ENCODE data around the gene UGT2B17.
"Not testable (repeated sequence)": the region's sequence is repeated elsewhere in the genome, so short reads cannot be mapped to it uniquely, and the experiment has no call there.

UGT2B17 gene

DNA sequence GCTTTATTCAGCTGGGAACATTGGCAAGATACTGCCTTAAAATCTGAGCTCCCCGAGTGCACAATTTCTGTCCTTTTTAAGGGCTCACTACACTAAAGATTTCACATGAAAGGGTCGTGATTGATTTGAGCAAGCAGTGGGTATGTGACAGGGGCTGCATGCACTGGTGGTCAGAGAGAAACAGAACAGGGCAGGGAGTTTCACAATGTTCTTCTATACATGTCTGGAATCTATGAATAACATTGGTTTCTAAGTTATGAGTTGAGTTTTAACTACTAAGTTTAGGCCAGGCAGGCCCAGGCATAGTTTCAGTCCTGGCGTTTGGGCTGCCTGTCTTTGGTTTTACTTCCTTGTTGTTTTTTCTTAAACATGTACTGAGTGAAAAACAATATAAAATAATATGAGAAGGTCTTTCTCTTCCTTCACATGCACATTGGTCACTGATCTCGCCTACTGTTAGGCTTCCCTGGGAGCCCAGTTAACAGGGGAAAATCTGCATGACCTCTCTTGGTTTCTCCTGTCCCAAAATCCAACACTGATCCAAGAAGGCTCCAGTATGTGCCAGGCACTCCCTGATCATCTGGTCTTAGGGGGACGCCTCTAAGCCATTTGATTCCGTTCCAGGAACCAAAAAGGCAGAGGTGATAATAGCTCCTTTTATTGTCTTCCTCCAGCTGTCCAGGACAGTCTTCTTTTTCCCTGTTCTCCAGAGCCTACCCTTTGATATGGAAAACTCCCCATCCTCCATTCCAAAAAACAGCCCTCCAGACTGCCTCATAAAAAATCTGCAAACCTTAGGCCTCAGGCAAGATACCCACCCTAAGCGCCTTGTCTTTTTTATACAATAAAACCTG, at the start of gene UGT2B17:
Gene UGT2B17, minus strand, starts transcription at position 51 of the 854 bp plus-strand sequence. CDS start 7,838 bp downstream, outside the sequence.
- no peak for DNase-seq (ENCODE audit: low spot score in 2 of 2)
- no peak within 1 kb of the TSS for H3K4me3 ChIP-seq
- no peaks in the 10 kb centered on the region for H3K27me3 ChIP-seq (ENCODE audit: low read depth)
- H3K9me3 ChIP-seq: no peaks in the 10 kb centered on the region
- H3K36me3 ChIP-seq (replicated peaks): no peaks in the 10 kb centered on the region
- H3K4me1 ChIP-seq: no peaks in the 10 kb centered on the region
- in situ Hi-C loops (cut with MboI; ENCODE audit: low sequenced_read_pairs): no loop called here

DNA sequence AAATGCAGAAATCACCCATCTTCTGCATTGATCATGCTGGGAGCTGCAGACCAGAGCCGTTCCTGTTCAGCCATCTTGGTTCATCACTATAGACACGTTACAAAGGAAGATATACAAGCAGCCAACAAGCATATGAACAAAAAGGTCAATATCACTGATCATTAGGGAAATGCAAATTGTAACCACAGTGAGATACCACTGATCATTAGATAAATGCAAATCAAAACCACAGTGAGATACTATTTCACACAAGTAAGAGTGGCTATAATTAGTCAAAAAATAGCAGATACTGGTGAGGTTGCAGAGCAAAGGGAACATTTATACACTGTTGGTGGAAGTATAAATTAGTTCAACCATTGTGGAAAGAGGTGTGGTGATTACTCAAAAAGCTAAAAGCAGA, 46.6 kb upstream of the UGT2B17 start:
- H3K9me3 ChIP-seq; H3K27me3 ChIP-seq (ENCODE audit: low read depth); DNase-seq (ENCODE audit: low spot score in 2 of 2); H3K36me3 ChIP-seq (replicated peaks); H3K4me1 ChIP-seq; H3K4me3 ChIP-seq; in situ Hi-C loops (cut with MboI; ENCODE audit: low sequenced_read_pairs): not testable (repeated sequence)

DNA sequence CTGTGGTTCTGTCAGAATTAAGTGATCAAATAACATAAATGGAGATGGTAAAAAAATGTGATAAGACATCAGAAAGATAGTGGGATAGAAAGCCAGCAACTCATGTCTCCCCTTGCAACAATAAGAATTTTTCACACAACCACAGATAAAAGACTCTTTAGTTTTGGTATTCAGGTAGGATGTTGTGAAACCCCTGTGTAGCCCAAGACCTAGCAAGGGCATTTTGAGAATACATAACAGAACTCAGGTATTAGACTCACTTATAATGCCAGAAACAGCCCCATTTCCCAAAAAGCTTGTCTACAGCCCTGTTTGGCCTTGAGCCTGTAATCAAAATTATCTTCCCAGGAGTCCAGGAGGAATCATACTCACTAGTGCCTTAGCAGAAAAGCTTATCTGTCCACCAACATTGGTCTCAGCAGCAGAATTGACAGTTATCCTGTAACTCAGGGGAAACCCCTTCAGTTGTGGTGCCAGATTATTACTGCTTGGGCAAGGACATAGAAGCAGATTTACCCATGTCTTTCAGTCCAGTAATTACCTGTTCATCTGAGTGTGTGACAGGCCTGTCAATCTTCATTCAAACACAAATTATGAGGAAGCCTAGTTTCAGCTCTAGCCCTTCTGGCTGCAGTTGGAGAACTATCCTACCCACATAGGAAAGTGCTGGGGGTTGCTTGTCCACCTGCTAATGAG, 41.0 kb upstream of the UGT2B17 start:
- no peaks in the 10 kb centered on the region for H3K9me3 ChIP-seq
- H3K27me3 ChIP-seq (ENCODE audit: low read depth): no peaks in the 10 kb centered on the region
- H3K4me3 ChIP-seq: no peak overlapping the region
- H3K36me3 ChIP-seq (replicated peaks): no peaks in the 10 kb centered on the region
- no peak for DNase-seq (ENCODE audit: low spot score in 2 of 2)
- in situ Hi-C loops (cut with MboI; ENCODE audit: low sequenced_read_pairs): no loop called here
- no peaks in the 10 kb centered on the region for H3K4me1 ChIP-seq

DNA sequence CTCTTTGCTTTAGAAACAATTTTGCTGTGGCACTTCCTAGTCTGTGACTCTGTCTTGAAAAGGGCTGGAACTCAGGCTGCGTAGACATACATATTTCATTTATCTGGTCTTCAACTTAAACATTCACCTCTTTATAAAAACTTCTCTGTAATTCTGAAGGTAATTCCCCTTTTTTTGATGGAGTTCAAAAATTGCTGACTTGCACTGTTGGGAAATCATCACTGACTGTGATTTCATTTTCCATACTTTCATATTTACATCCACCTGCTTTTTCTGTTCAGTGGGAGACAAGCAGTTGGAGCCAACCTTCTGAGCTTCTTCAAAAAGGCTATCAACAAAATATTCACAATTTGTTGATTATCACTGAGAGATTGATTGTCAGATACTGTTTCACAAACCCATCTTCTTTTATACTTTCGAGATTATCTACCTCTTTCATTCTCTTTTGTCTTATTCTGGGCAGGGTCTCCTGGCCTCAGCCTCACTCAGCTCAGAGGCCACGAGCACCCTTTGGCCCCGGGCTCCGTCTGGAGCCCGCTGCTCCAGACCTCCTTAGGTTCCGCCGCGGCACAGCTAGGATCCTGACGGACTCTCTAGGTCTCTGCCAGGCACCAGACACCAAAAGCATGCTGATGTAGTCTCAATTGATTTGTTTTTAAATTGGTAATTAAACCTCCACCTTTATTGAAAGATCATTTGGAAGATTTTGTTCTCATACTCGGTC, 39.7 kb upstream of the UGT2B17 start:
- in situ Hi-C loops (cut with MboI; ENCODE audit: low sequenced_read_pairs): no loop called here
- Histone ChIP-seq H3K9me3 (no peaks in the 10 kb centered on the region), H3K27me3 (ENCODE audit: low read depth) (no peaks in the 10 kb centered on the region), H3K4me1 (no peaks in the 10 kb centered on the region), H3K4me3 (no peak overlapping the region), H3K36me3 (replicated peaks) (no peaks in the 10 kb centered on the region)
- DNase-seq (ENCODE audit: low spot score in 2 of 2): no peak

GRCh38 chr4:68613752-68614151, 37.6 kb upstream of the UGT2B17 start:
- no peak for DNase-seq (ENCODE audit: low spot score in 2 of 2)
- no peaks in the 10 kb centered on the region for H3K36me3 ChIP-seq (replicated peaks)
- in situ Hi-C loops (cut with MboI; ENCODE audit: low sequenced_read_pairs): no loop called here
- no peaks in the 10 kb centered on the region for H3K27me3 ChIP-seq (ENCODE audit: low read depth)
- no peaks in the 10 kb centered on the region for H3K4me1 ChIP-seq
- H3K4me3 ChIP-seq: no peak overlapping the region
- no peaks in the 10 kb centered on the region for H3K9me3 ChIP-seq

GRCh38 chr4:68606240-68606639, 30.1 kb upstream of the UGT2B17 start:
- Histone ChIP-seq H3K36me3 (replicated peaks) (no peaks in the 10 kb centered on the region), H3K4me3 (no peak overlapping the region), H3K9me3 (no peaks in the 10 kb centered on the region), H3K27me3 (ENCODE audit: low read depth) (no peaks in the 10 kb centered on the region), H3K4me1 (no peaks in the 10 kb centered on the region)
- no peak for DNase-seq (ENCODE audit: low spot score in 2 of 2)
- in situ Hi-C loops (cut with MboI; ENCODE audit: low sequenced_read_pairs): no loop called here

DNA sequence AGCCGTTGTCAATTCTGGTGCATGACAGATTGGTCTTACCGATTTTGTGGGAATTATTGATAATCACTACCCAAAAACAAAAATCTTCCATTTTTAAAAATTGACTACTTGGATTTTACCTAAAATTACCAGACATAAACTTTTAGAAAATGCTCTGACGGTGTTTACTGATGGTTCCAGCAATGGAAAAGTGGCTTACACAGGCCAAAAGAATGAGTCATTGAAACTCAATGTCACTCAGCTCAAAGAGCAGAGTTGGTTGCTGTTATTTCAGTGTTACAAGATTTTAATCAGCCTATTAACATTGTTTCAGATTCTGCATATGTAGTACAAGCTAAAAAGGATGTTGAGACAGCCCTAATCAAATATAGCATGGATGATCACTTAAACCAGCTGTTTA, 23.0 kb upstream of the UGT2B17 start:
- no peaks in the 10 kb centered on the region for H3K4me1 ChIP-seq
- in situ Hi-C loops (cut with MboI; ENCODE audit: low sequenced_read_pairs): no loop called here

DNA sequence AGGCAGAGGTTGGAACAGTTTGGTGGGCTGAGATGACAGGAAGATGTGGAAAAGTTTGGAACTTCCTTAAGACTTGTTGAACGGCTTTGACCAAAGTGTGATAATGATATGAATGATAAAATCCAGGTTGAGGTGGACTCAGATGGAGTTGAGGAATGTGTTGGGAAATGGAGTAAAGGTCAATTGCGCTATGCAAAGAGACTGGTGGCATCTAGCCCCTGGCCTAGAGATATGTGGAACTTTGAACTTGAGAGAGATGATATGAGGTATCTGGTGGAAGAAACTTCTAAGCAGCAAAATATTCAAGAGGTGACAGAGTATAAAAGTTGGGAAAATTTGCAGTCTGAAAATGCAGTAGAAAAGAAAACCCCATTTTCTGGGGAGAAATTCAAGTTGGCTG, 21.4 kb upstream of the UGT2B17 start:
- H3K4me1 ChIP-seq: no peaks in the 10 kb centered on the region
- no peaks in the 10 kb centered on the region for H3K27me3 ChIP-seq (ENCODE audit: low read depth)
- no peak for DNase-seq (ENCODE audit: low spot score in 2 of 2)
- H3K4me3 ChIP-seq: no peak overlapping the region
- no peaks in the 10 kb centered on the region for H3K36me3 ChIP-seq (replicated peaks)
- no peaks in the 10 kb centered on the region for H3K9me3 ChIP-seq
- in situ Hi-C loops (cut with MboI; ENCODE audit: low sequenced_read_pairs): no loop called here

More for the DNA sequence above, 23.0 kb upstream of the UGT2B17 start:
- no peak for DNase-seq (ENCODE audit: low spot score in 2 of 2)
- Histone ChIP-seq H3K27me3 (ENCODE audit: low read depth) (no peaks in the 10 kb centered on the region), H3K9me3 (no peaks in the 10 kb centered on the region), H3K4me3 (no peak overlapping the region), H3K36me3 (replicated peaks) (no peaks in the 10 kb centered on the region)

DNA sequence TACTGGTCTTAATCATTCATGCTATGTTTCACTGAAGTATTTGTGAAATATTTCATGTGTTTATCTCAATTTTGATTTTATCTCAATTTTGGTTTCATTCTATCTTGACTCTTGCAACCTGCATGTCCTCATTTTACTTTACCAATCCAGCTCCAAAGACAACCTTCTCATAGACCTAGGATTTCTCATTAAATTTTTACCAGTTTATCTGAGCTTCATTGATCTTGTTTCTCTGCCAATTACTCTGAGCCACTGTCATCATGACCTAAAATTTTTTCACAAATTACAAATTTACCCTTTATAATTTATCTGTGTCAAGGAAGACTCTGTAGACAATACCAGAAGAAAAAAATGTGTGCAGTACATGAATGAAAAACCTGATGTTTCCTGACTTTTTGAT, 18.6 kb upstream of the UGT2B17 start:
- in situ Hi-C loops (cut with MboI; ENCODE audit: low sequenced_read_pairs): no loop called here
- Histone ChIP-seq H3K4me3 (no peak overlapping the region), H3K9me3 (no peaks in the 10 kb centered on the region), H3K36me3 (replicated peaks) (no peaks in the 10 kb centered on the region), H3K4me1 (no peaks in the 10 kb centered on the region), H3K27me3 (ENCODE audit: low read depth) (no peaks in the 10 kb centered on the region)
- no peak for DNase-seq (ENCODE audit: low spot score in 2 of 2)

DNA sequence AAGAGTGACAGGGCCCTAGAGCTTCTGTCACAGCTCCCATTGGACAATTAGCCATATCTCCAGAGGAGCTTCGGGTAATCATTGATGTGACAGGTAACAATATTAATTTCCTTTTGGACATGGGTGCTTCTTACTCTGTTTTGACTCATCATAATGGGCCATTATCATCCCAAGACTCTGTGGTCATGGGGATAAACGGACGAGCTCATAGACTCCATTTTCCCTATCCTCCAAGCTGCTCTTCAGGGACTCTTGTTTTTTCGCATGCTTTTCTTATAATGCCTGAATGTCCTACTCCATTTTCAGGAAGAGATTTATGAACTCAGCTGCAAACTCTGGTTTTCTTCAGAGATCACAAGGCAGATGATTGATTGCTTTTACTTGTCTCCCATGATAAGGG, 17.0 kb upstream of the UGT2B17 start:
- no peaks in the 10 kb centered on the region for H3K36me3 ChIP-seq (replicated peaks)
- H3K4me3 ChIP-seq: no peak overlapping the region
- no peaks in the 10 kb centered on the region for H3K4me1 ChIP-seq
- H3K9me3 ChIP-seq: no peaks in the 10 kb centered on the region
- no peak for DNase-seq (ENCODE audit: low spot score in 2 of 2)
- no peaks in the 10 kb centered on the region for H3K27me3 ChIP-seq (ENCODE audit: low read depth)
- in situ Hi-C loops (cut with MboI; ENCODE audit: low sequenced_read_pairs): no loop called here

DNA sequence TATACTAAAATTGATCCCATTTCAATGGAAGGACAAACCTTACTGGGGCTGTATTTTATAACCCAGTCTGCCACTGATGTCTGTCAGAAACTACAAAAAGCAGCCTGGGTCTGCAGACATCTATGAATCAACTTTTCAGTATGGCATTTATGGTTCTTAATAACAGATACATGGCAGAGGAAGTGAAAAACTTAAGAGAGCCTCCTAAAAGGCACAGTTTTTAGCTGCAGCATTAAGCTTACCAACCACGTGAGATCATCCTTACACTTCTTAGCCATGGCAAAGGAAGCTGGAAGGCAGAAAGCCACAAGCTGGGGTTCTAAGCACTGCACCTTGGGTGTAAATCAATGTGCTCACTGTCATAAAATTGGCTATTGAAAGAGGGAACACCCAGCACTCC, 16.6 kb upstream of the UGT2B17 start:
- Histone ChIP-seq H3K4me1 (no peaks in the 10 kb centered on the region), H3K4me3 (no peak overlapping the region), H3K36me3 (replicated peaks) (no peaks in the 10 kb centered on the region), H3K27me3 (ENCODE audit: low read depth) (no peaks in the 10 kb centered on the region), H3K9me3 (no peaks in the 10 kb centered on the region)
- no peak for DNase-seq (ENCODE audit: low spot score in 2 of 2)
- in situ Hi-C loops (cut with MboI; ENCODE audit: low sequenced_read_pairs): no loop called here

DNA sequence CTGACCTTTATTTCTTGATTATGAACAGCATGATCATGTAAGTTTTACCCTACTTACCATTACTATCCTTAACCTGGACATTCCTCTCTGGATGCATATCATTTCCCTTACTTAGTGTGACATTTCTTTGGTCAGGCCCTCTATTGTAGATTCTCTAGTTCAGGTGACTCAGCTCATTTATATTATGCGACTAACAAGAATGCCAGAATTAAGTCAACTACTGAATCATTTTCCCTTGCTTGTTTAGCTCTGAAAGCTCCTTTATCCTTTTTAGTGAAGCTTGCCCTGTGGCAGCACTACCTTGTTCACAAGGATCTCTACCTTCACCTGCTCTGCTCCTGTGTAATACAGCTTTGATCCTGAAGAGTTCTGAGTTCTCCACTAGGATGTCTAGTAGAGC, 15.1 kb upstream of the UGT2B17 start:
- Histone ChIP-seq H3K27me3 (ENCODE audit: low read depth) (no peaks in the 10 kb centered on the region), H3K4me3 (no peak overlapping the region), H3K9me3 (no peaks in the 10 kb centered on the region), H3K36me3 (replicated peaks) (no peaks in the 10 kb centered on the region), H3K4me1 (no peaks in the 10 kb centered on the region)
- no peak for DNase-seq (ENCODE audit: low spot score in 2 of 2)
- in situ Hi-C loops (cut with MboI; ENCODE audit: low sequenced_read_pairs): no loop called here

DNA sequence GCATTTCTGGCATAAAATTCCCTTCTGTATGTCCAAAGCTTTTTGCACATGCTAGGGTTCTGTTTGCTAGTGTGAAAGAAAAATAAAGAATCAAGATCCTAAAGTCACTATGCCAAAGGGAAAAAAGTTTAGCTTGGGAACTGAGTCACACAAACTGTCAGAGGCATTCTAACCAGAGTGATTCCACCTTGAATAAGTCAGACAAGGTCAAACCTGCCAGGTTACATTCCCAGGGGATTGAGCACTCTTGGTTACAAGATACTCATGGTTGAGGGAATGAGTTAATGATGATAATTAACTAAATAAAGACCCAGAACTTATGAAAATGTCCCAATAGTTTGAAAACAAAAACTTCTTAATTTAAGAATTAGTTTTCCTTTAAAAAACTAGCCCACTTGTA, 13.7 kb upstream of the UGT2B17 start:
- Histone ChIP-seq H3K36me3 (replicated peaks) (no peaks in the 10 kb centered on the region), H3K4me1 (no peaks in the 10 kb centered on the region), H3K9me3 (no peaks in the 10 kb centered on the region), H3K4me3 (no peak overlapping the region), H3K27me3 (ENCODE audit: low read depth) (no peaks in the 10 kb centered on the region)
- DNase-seq (ENCODE audit: low spot score in 2 of 2): no peak
- in situ Hi-C loops (cut with MboI; ENCODE audit: low sequenced_read_pairs): no loop called here

DNA sequence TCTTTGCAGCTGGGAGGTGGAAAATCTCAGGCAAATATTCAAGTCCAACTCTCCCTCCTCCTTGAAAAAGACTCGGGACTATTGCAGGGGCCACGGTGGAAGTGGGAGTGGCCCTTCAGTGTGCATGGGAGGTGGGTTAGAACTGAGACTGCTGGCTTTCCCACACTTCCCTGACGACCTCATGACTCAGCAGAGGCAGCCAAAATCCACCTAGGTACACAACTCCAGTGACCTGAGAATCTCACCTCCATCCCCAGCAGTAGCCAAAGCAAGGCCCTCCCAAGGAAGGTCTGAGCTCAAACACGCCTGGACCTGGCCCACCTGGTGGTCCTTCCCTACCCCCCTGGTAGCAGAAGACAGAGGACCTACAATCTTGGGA, 6.2 kb upstream of the UGT2B17 start:
- no peak for DNase-seq (ENCODE audit: low spot score in 2 of 2)
- no peaks in the 10 kb centered on the region for H3K9me3 ChIP-seq
- in situ Hi-C loops (cut with MboI; ENCODE audit: low sequenced_read_pairs): no loop called here
- H3K27me3 ChIP-seq (ENCODE audit: low read depth): no peaks in the 10 kb centered on the region
- H3K36me3 ChIP-seq (replicated peaks): no peaks in the 10 kb centered on the region
- no peaks in the 10 kb centered on the region for H3K4me1 ChIP-seq
- H3K4me3 ChIP-seq: no peak overlapping the region

Data from HAP-1 (cell line).